Activated CD8-positive, alpha-beta memory T cell treated with anti-CD3 and anti-CD28 coated beads, Interleukin-2, amount 10 ng/mL, durations not matched to agents 7 days and 5 days (primary cell): ENCODE data around the gene GSPT2. TPM values are rescaled to one million over a fixed set of nuclear protein-coding genes. Genes with fewer than 3 reads are reported as not detected.
A peak's percentile ranks its signal among the peaks of the same experiment; 100 is the strongest.
"Not testable (repeated sequence)": the region's sequence is repeated elsewhere in the genome, so short reads cannot be mapped to it uniquely, and the experiment has no call there.

Experiments used
- ATAC-seq: fragments of 150-1000 bp; cut with Tn5 transposase; one replicate; pipeline ENCODE4 v1.10.0; 2021; ENCODE audit warnings: moderate library complexity
- CTCF ChIA-PET: fragments of 350-600 bp; sonication (Branson Sonifier 250); formaldehyde crosslinking; loops from one replicate; lab custom pipeline; 2021; ENCODE audit warnings: antibody characterized with exemption; lab: Charles Lee
- DNase-seq: peaks from one replicate; pipeline ENCODE4 v3.0.0-alpha.2; 2020
- H3K27ac Mint-ChIP-seq: one replicate; pipeline ENCODE4 v1.8.0; 2021; ENCODE audit warnings: mild to moderate bottlenecking, mixed read lengths
- H3K27me3 Mint-ChIP-seq: one replicate; pipeline ENCODE4 v1.8.0; 2021; ENCODE audit warnings: mixed read lengths
- H3K36me3 Mint-ChIP-seq: one replicate; pipeline ENCODE4 v1.8.0; 2021; ENCODE audit warnings: mild to moderate bottlenecking, mixed read lengths
- H3K4me1 Mint-ChIP-seq: one replicate; pipeline ENCODE4 v1.8.0; 2021; ENCODE audit warnings: mixed read lengths
- H3K4me3 Mint-ChIP-seq: one replicate; pipeline ENCODE4 v1.8.0; 2021; ENCODE audit warnings: mild to moderate bottlenecking, moderate library complexity, mixed read lengths
- H3K9me3 Mint-ChIP-seq: one replicate; pipeline ENCODE4 v1.8.0; 2022; ENCODE audit warnings: low read depth, mixed read lengths
- total RNA-seq, 2 experiments: library from RNA; stranded (reverse); gene quantifications; one replicate each; pipeline ENCODE4 v1.2.3, GENCODE V29; 2021

GSPT2 gene
- 10 to 100 TPM in 1 of 2 experiments, 1 to 10 TPM in 1; 9.7 to 10.8 TPM for total RNA-seq

- ATAC-seq (peak; percentile 94), DNase-seq (peak; percentile 82)
These were observed at the start of gene GSPT2 for GRCh38 chrX:51743179-51743957. TSS of gene GSPT2 (plus strand) at chrX:51743442. CDS start at chrX:51743627, 185 bp downstream.

GRCh38 chrX:51694254-51694653 lies 49.0 kb upstream of the GSPT2 start:
- Mint-ChIP-seq H3K4me1 (no peaks in the 10 kb centered on the region), H3K9me3 (no peaks in the 10 kb centered on the region), H3K4me3 (no peak overlapping the region), H3K27me3 (no peaks in the 10 kb centered on the region), H3K27ac (no peak overlapping the region), H3K36me3 (no peaks in the 10 kb centered on the region)
- ATAC-seq (no peak), DNase-seq (no peak)
- CTCF ChIA-PET = no interaction called here

More at GRCh38 chrX:51743179-51743957, at the start of gene GSPT2:
- peaks cover 25% of the 10 kb centered on the region for H3K36me3 Mint-ChIP-seq
- CTCF ChIA-PET = no interaction called here
- peaks cover 2% of the 10 kb centered on the region for H3K9me3 Mint-ChIP-seq
- peaks cover 18% of the 10 kb centered on the region for H3K4me1 Mint-ChIP-seq
- H3K27ac Mint-ChIP-seq = peak within 1 kb of the TSS; percentile 81
- H3K27me3 Mint-ChIP-seq = peaks cover 2% of the 10 kb centered on the region
- peak within 1 kb of the TSS; percentile 82 for H3K4me3 Mint-ChIP-seq

DNA sequence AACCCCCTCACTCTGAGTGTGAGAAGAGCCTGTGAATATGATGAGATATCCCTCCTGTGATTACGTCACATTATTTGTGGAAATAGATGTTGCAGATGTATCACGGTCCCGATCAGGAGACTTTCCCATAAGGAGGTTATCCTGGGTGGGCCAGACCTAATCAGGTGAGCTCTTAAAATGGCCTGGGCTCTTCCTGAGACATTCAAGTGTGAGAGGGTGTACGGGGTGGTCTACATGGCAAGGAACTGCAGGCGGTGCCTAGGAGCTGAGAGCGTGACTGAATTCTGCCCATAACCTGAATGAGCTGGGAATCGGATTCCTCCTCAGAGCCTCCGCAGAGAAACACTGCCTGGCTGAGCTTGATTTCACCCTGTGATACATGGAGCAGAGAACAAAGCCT lies 45.8 kb upstream of the GSPT2 start:
- CTCF ChIA-PET = no interaction called here
- no peaks in the 10 kb centered on the region for H3K9me3 Mint-ChIP-seq
- no peak overlapping the region for H3K27ac Mint-ChIP-seq
- H3K27me3 Mint-ChIP-seq = no peaks in the 10 kb centered on the region
- DNase-seq (no peak), ATAC-seq (no peak)
- H3K4me3 Mint-ChIP-seq = no peak overlapping the region
- no peaks in the 10 kb centered on the region for H3K36me3 Mint-ChIP-seq
- no peaks in the 10 kb centered on the region for H3K4me1 Mint-ChIP-seq

GRCh38 chrX:51710277-51711164 lies 32.7 kb upstream of the GSPT2 start, which contains the start of gene CENPVL1:
TSS of gene CENPVL1 (plus strand) at chrX:51710512. CDS start at chrX:51710512, 0 bp downstream.
- DNase-seq, H3K4me1 Mint-ChIP-seq, CTCF ChIA-PET, H3K27me3 Mint-ChIP-seq, H3K36me3 Mint-ChIP-seq, ATAC-seq, H3K27ac Mint-ChIP-seq, H3K4me3 Mint-ChIP-seq, H3K9me3 Mint-ChIP-seq: not testable (repeated sequence)

DNA sequence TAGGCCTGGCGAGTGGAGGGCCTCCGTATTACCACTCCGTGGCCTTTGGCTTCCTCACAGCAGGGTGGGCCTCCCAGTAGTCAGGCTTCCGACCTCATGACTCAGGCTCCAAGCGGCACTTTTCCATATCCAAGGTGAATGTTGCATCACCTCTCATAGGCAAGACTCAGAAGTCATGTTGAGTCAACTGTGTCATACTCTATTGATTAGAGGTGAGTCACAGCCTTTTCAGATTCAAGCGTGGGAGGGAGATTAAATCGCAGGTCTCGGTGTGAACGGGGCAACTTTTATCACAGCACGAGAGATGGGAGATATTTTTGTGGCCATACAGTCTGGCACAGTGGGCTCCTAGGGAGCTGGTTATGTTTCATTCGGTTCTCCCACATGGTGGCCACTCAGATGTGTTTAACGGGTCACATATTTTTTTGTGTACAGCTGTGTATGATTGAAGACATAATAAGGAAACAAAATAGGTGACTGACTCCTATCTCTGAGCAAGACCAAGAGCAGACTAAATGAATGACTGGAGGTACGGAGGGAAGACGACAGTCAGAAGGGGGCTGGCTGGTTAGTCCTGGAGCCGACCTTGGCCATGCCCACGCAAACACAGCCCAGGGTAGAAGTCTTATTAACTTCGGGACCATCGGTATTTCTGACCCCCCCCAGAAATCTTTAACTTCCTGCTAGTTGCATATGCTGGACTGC lies 30.1 kb upstream of the GSPT2 start:
- H3K4me3 Mint-ChIP-seq, H3K9me3 Mint-ChIP-seq, DNase-seq, H3K27me3 Mint-ChIP-seq, H3K4me1 Mint-ChIP-seq, H3K36me3 Mint-ChIP-seq, ATAC-seq, CTCF ChIA-PET, H3K27ac Mint-ChIP-seq: not testable (repeated sequence)

GRCh38 chrX:51728202-51728601 lies 15.0 kb upstream of the GSPT2 start:
- H3K27me3 Mint-ChIP-seq = peaks cover 4% of the 10 kb centered on the region
- no peaks in the 10 kb centered on the region for H3K36me3 Mint-ChIP-seq
- CTCF ChIA-PET = no interaction called here
- ATAC-seq = no peak
- DNase-seq = no peak
- H3K4me1 Mint-ChIP-seq = no peaks in the 10 kb centered on the region
- H3K4me3 Mint-ChIP-seq = no peak overlapping the region
- no peak overlapping the region for H3K27ac Mint-ChIP-seq
- H3K9me3 Mint-ChIP-seq = no peaks in the 10 kb centered on the region

GRCh38 chrX:51737091-51737490 lies 6.2 kb upstream of the GSPT2 start:
- no peaks in the 10 kb centered on the region for H3K4me1 Mint-ChIP-seq
- no peaks in the 10 kb centered on the region for H3K9me3 Mint-ChIP-seq
- H3K27me3 Mint-ChIP-seq = peaks cover 20% of the 10 kb centered on the region
- CTCF ChIA-PET = no interaction called here
- DNase-seq (no peak), ATAC-seq (no peak)
- H3K36me3 Mint-ChIP-seq = no peaks in the 10 kb centered on the region
- no peak overlapping the region for H3K27ac Mint-ChIP-seq
- no peak overlapping the region for H3K4me3 Mint-ChIP-seq

DNA sequence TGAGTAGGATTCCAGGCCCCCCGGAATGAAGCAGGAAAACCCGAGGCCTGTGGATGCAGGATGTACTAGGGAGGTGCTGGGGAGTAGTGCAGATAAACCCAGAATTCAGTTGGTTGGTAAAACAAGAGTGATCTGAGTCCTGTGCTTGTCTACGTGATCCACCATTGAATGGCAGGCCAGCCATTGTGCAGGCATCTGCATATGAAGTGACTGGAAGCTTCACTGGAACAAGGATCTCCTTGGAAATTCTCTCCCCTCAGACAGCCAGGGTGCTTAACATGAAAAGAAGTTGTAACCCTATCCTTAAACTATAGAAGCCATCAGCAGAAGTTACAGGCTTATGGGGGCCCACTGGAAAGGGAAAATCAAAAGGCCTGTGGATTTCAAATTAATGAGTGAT lies 656 bp upstream of the GSPT2 start:
- Mint-ChIP-seq H3K4me1 (peaks cover 18% of the 10 kb centered on the region), H3K9me3 (peaks cover 2% of the 10 kb centered on the region), H3K36me3 (peaks cover 25% of the 10 kb centered on the region), H3K27me3 (peaks cover 7% of the 10 kb centered on the region), H3K27ac (no peak overlapping the region), H3K4me3 (no peak overlapping the region)
- CTCF ChIA-PET = no interaction called here
- ATAC-seq (no peak), DNase-seq (no peak)

DNA sequence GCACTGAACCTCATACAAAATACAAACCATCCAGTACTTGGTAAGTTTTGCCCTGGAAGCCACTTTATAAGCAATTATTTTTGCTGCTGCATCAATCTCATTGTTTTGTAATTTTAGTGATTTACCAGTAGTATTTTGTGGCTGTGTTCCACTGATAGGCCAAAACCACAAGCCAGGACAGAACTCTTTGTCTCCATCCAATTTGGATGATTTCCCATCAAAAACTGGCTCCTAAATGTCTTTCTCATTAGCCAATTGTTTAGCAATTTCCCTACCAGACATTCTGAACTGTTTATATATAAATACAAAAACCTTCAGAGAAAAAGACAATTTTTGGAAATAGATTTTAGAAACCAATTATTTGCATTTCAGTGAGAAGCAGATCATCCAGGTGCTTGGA lies 4.4 kb downstream of the GSPT2 start:
- peaks cover 3% of the 10 kb centered on the region for H3K27me3 Mint-ChIP-seq
- H3K27ac Mint-ChIP-seq = no peak overlapping the region
- peaks cover 18% of the 10 kb centered on the region for H3K4me1 Mint-ChIP-seq
- DNase-seq (no peak), ATAC-seq (no peak)
- peaks cover 25% of the 10 kb centered on the region for H3K36me3 Mint-ChIP-seq
- peaks cover 2% of the 10 kb centered on the region for H3K9me3 Mint-ChIP-seq
- CTCF ChIA-PET = no interaction called here
- H3K4me3 Mint-ChIP-seq = no peak overlapping the region

GRCh38 chrX:51759055-51759839 lies 16.0 kb downstream of the GSPT2 start:
- DNase-seq (no peak), ATAC-seq (no peak)
- no peaks in the 10 kb centered on the region for H3K4me1 Mint-ChIP-seq
- peaks cover 5% of the 10 kb centered on the region for H3K27me3 Mint-ChIP-seq
- no peaks in the 10 kb centered on the region for H3K36me3 Mint-ChIP-seq
- H3K9me3 Mint-ChIP-seq = no peaks in the 10 kb centered on the region
- CTCF ChIA-PET = no interaction called here
- H3K4me3 Mint-ChIP-seq = no peak overlapping the region
- H3K27ac Mint-ChIP-seq = no peak overlapping the region

DNA sequence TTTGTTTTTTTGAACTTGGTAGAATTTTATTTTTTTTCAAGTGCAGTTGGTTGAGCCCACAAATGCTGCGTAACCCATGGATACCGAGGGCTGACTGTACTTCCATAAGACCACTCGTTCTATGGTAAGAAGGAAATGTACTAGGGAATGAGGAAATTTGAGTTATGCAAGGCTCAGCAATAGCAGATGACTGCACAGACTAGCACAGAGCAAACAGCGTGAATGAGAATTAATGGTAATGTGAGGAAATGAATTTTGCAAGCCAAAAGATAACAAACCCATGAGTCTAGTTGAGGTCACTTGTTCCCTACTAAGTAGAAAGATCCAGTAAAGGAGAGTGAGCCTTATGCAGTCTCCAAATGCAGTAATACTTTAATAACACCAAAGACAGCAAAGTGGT lies 17.4 kb downstream of the GSPT2 start:
- Mint-ChIP-seq H3K27ac (no peak overlapping the region), H3K36me3 (no peaks in the 10 kb centered on the region), H3K4me3 (no peak overlapping the region), H3K4me1 (no peaks in the 10 kb centered on the region), H3K9me3 (no peaks in the 10 kb centered on the region), H3K27me3 (peaks cover 2% of the 10 kb centered on the region)
- CTCF ChIA-PET = no interaction called here
- ATAC-seq = no peak
- DNase-seq = no peak

DNA sequence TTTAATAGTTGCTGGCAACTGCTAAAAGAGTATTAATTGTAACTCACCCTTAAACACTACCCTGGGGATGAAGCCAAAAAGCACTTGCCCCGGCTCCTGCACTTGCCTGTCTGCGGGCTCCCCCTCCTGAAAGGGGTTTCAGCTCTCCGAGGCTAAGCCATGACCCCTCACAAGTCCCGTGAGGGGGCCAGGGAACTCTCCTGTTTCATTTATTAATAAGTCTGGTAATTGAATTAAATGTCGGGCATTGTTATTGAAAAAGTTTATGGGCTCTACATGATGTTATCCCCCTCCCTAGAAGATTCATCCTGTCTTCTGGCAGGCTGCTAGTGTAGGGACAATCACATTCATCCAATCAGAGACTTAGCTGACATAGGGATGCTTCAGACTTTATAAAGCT lies 23.3 kb downstream of the GSPT2 start:
- no peak for ATAC-seq
- H3K9me3 Mint-ChIP-seq = no peaks in the 10 kb centered on the region
- CTCF ChIA-PET = no interaction called here
- H3K27ac Mint-ChIP-seq = no peak overlapping the region
- no peaks in the 10 kb centered on the region for H3K36me3 Mint-ChIP-seq
- H3K4me3 Mint-ChIP-seq = no peak overlapping the region
- no peaks in the 10 kb centered on the region for H3K4me1 Mint-ChIP-seq
- no peak for DNase-seq
- no peaks in the 10 kb centered on the region for H3K27me3 Mint-ChIP-seq

DNA sequence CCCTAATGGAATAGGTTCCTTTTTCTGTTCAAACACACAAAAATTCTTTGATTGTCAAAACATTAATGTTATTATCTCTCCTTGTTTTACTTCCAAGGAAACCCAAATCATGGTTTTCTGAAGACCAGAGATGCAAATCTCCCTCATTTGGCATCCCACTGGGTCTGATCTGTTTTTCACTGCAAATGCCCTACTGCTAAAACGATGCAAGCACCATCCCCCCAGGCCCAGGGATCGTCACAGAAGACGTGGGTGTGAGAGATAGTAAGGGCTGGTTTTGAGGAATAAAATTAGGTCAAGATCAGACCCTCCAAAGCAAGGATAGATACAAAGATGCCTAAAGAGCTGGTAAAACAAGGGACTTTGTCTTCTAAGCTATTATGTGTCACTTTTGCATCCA lies 33.6 kb downstream of the GSPT2 start:
- DNase-seq = no peak
- H3K4me1 Mint-ChIP-seq = no peaks in the 10 kb centered on the region
- H3K9me3 Mint-ChIP-seq = no peaks in the 10 kb centered on the region
- H3K36me3 Mint-ChIP-seq = no peaks in the 10 kb centered on the region
- no peak overlapping the region for H3K27ac Mint-ChIP-seq
- H3K27me3 Mint-ChIP-seq = peaks cover 11% of the 10 kb centered on the region
- H3K4me3 Mint-ChIP-seq = no peak overlapping the region
- CTCF ChIA-PET = no interaction called here
- ATAC-seq = no peak
